ENCODE measurements around the gene ATG3. TPM values are rescaled to one million over a fixed set of nuclear protein-coding genes. Genes with fewer than 3 reads are reported as not detected.
"Not testable (repeated sequence)": the region's sequence is repeated elsewhere in the genome, so short reads cannot be mapped to it uniquely, and the experiment has no call there.

Gene ATG3
- total and polyA plus RNA-seq, 4 donors: 44.9 to 82.8 (median 50.4) TPM

GRCh38 chr3:112557976-112558375, 3.8 kb downstream of the ATG3 start:
- H3K27ac ChIP-seq (ENCODE audit: low read depth in 1 of 2, low read length in 2 of 2): no peak overlapping the region
- no peaks in the 10 kb centered on the region for H3K36me3 ChIP-seq (ENCODE audit: control insufficient read depth in 1 of 2, insufficient read depth in 2 of 2, low read length in 1 of 2)
- no peaks in the 10 kb centered on the region for H3K9me3 ChIP-seq (ENCODE audit: control insufficient read depth, low read length)
- WGBS, 2 donors: 57 to 84% methylated on average over 1 of the region's 1 CpG
- H3K27me3 ChIP-seq (ENCODE audit: control insufficient read depth in 1 of 2, insufficient read depth in 2 of 2, low read length in 1 of 2): no peaks in the 10 kb centered on the region
- intact Hi-C loops (cut with DNase I): no loop called here
- peaks cover 0 to 1% of the 10 kb centered on the region in 2 donors for H3K4me1 ChIP-seq (ENCODE audit: control insufficient read depth in 1 of 2, insufficient read depth in 2 of 2, low read length in 2 of 2)
- H3K4me3 ChIP-seq (ENCODE audit: low read length in 2 of 2): no peak overlapping the region
- ATAC-seq (ENCODE audit: low FRiP score) (no peak), DNase-seq (no peak)

- 92 to 95% methylated on average over 1 of the region's 1 CpG for WGBS, 2 donors
- Histone ChIP-seq H3K36me3 (ENCODE audit: control insufficient read depth in 1 of 2, insufficient read depth in 2 of 2, low read length in 1 of 2) (peaks cover 0 to 3% of the 10 kb centered on the region in 2 donors), H3K27me3 (ENCODE audit: control insufficient read depth in 1 of 2, insufficient read depth in 2 of 2, low read length in 1 of 2) (no peaks in the 10 kb centered on the region), H3K4me3 (ENCODE audit: low read length in 2 of 2) (no peak overlapping the region), H3K27ac (ENCODE audit: low read depth in 1 of 2, low read length in 2 of 2) (no peak overlapping the region), H3K4me1 (ENCODE audit: control insufficient read depth in 1 of 2, insufficient read depth in 2 of 2, low read length in 2 of 2) (peaks cover 0 to 1% of the 10 kb centered on the region in 2 donors), H3K9me3 (ENCODE audit: control insufficient read depth, low read length) (no peaks in the 10 kb centered on the region)
- intact Hi-C loops (cut with DNase I): no loop called here
- ATAC-seq (ENCODE audit: low FRiP score) (no peak), DNase-seq (no peak)
These were observed 6.1 kb downstream of the ATG3 start for GRCh38 chr3:112555535-112556170.

GRCh38 chr3:112550859-112551258, 10.9 kb downstream of the ATG3 start:
- Histone ChIP-seq H3K4me1 (ENCODE audit: control insufficient read depth in 1 of 2, insufficient read depth in 2 of 2, low read length in 2 of 2) (no peaks in the 10 kb centered on the region), H3K27me3 (ENCODE audit: control insufficient read depth in 1 of 2, insufficient read depth in 2 of 2, low read length in 1 of 2) (no peaks in the 10 kb centered on the region), H3K27ac (ENCODE audit: low read depth in 1 of 2, low read length in 2 of 2) (no peak overlapping the region), H3K4me3 (ENCODE audit: low read length in 2 of 2) (no peak overlapping the region), H3K9me3 (ENCODE audit: control insufficient read depth, low read length) (no peaks in the 10 kb centered on the region), H3K36me3 (ENCODE audit: control insufficient read depth in 1 of 2, insufficient read depth in 2 of 2, low read length in 1 of 2) (peaks cover 2 to 3% of the 10 kb centered on the region in 2 donors)
- ATAC-seq (ENCODE audit: low FRiP score): no peak
- no peak for DNase-seq
- WGBS, 2 donors: 16 to 18% methylated on average over 1 of the region's 1 CpG
- intact Hi-C loops (cut with DNase I): no loop called here

GRCh38 chr3:112546216-112546759, 15.5 kb downstream of the ATG3 start:
- ATAC-seq (ENCODE audit: low FRiP score): no peak
- H3K36me3 ChIP-seq (ENCODE audit: control insufficient read depth in 1 of 2, insufficient read depth in 2 of 2, low read length in 1 of 2): peaks cover 2 to 3% of the 10 kb centered on the region in 2 donors
- intact Hi-C loops (cut with DNase I): no loop called here
- H3K4me3 ChIP-seq (ENCODE audit: low read length in 2 of 2): no peak overlapping the region
- no peaks in the 10 kb centered on the region for H3K4me1 ChIP-seq (ENCODE audit: control insufficient read depth in 1 of 2, insufficient read depth in 2 of 2, low read length in 2 of 2)
- H3K27ac ChIP-seq (ENCODE audit: low read depth in 1 of 2, low read length in 2 of 2): no peak overlapping the region
- H3K9me3 ChIP-seq (ENCODE audit: control insufficient read depth, low read length): no peaks in the 10 kb centered on the region
- H3K27me3 ChIP-seq (ENCODE audit: control insufficient read depth in 1 of 2, insufficient read depth in 2 of 2, low read length in 1 of 2): no peaks in the 10 kb centered on the region
- WGBS, 2 donors: 89 to 90% methylated on average over 5 of the region's 5 CpGs
- no peak for DNase-seq

- WGBS, 2 donors: 89 to 91% methylated on average over 1 of the region's 1 CpG
- no peaks in the 10 kb centered on the region for H3K9me3 ChIP-seq (ENCODE audit: control insufficient read depth, low read length)
- ATAC-seq (ENCODE audit: low FRiP score): no peak
- no peaks in the 10 kb centered on the region for H3K27me3 ChIP-seq (ENCODE audit: control insufficient read depth in 1 of 2, insufficient read depth in 2 of 2, low read length in 1 of 2)
- intact Hi-C loops (cut with DNase I): no loop called here
- peaks cover 0 to 5% of the 10 kb centered on the region in 2 donors for H3K36me3 ChIP-seq (ENCODE audit: control insufficient read depth in 1 of 2, insufficient read depth in 2 of 2, low read length in 1 of 2)
- no peaks in the 10 kb centered on the region for H3K4me1 ChIP-seq (ENCODE audit: control insufficient read depth in 1 of 2, insufficient read depth in 2 of 2, low read length in 2 of 2)
- H3K4me3 ChIP-seq (ENCODE audit: low read length in 2 of 2): no peak overlapping the region
- DNase-seq: no peak
- no peak overlapping the region for H3K27ac ChIP-seq (ENCODE audit: low read depth in 1 of 2, low read length in 2 of 2)
These were observed 21.7 kb downstream of the ATG3 start for GRCh38 chr3:112539825-112540650.

GRCh38 chr3:112531358-112531781, 30.4 kb downstream of the ATG3 start:
- DNase-seq (no peak), ATAC-seq (ENCODE audit: low FRiP score) (no peak)
- Histone ChIP-seq H3K27ac (ENCODE audit: low read depth in 1 of 2, low read length in 2 of 2) (no peak overlapping the region), H3K4me3 (ENCODE audit: low read length in 2 of 2) (no peak overlapping the region), H3K4me1 (ENCODE audit: control insufficient read depth in 1 of 2, insufficient read depth in 2 of 2, low read length in 2 of 2) (no peaks in the 10 kb centered on the region), H3K9me3 (ENCODE audit: control insufficient read depth, low read length) (no peaks in the 10 kb centered on the region), H3K36me3 (ENCODE audit: control insufficient read depth in 1 of 2, insufficient read depth in 2 of 2, low read length in 1 of 2) (peaks cover 0 to 1% of the 10 kb centered on the region in 2 donors), H3K27me3 (ENCODE audit: control insufficient read depth in 1 of 2, insufficient read depth in 2 of 2, low read length in 1 of 2) (no peaks in the 10 kb centered on the region)
- intact Hi-C loops (cut with DNase I): no loop called here
- 6 to 12% methylated on average over 1 of the region's 1 CpG for WGBS, 2 donors

GRCh38 chr3:112530573-112530972, 31.2 kb downstream of the ATG3 start:
- DNase-seq: no peak
- intact Hi-C loops (cut with DNase I): no loop called here
- Histone ChIP-seq H3K9me3 (ENCODE audit: control insufficient read depth, low read length) (no peaks in the 10 kb centered on the region), H3K27ac (ENCODE audit: low read depth in 1 of 2, low read length in 2 of 2) (no peak overlapping the region), H3K4me3 (ENCODE audit: low read length in 2 of 2) (no peak overlapping the region), H3K4me1 (ENCODE audit: control insufficient read depth in 1 of 2, insufficient read depth in 2 of 2, low read length in 2 of 2) (no peaks in the 10 kb centered on the region), H3K36me3 (ENCODE audit: control insufficient read depth in 1 of 2, insufficient read depth in 2 of 2, low read length in 1 of 2) (no peaks in the 10 kb centered on the region), H3K27me3 (ENCODE audit: control insufficient read depth in 1 of 2, insufficient read depth in 2 of 2, low read length in 1 of 2) (no peaks in the 10 kb centered on the region)
- no peak for ATAC-seq (ENCODE audit: low FRiP score)
- 90 to 93% methylated on average over 3 of the region's 3 CpGs for WGBS, 2 donors

- H3K27me3 ChIP-seq (ENCODE audit: control insufficient read depth in 1 of 2, insufficient read depth in 2 of 2, low read length in 1 of 2); H3K4me3 ChIP-seq (ENCODE audit: low read length in 2 of 2); DNase-seq; ATAC-seq (ENCODE audit: low FRiP score); intact Hi-C loops (cut with DNase I); H3K36me3 ChIP-seq (ENCODE audit: control insufficient read depth in 1 of 2, insufficient read depth in 2 of 2, low read length in 1 of 2); H3K4me1 ChIP-seq (ENCODE audit: control insufficient read depth in 1 of 2, insufficient read depth in 2 of 2, low read length in 2 of 2); H3K27ac ChIP-seq (ENCODE audit: low read depth in 1 of 2, low read length in 2 of 2); H3K9me3 ChIP-seq (ENCODE audit: control insufficient read depth, low read length): not testable (repeated sequence)
- WGBS, 2 donors: 93 to 97% methylated on average over 6 of the region's 6 CpGs
These were observed 37.6 kb downstream of the ATG3 start for GRCh38 chr3:112524127-112524526.

Data from aorta (tissue), 5 donors.